Measurements from ENCODE around the gene SLC6A8.

SLC6A8 gene

GRCh38 chrX:153731845-153732215, 44.1 kb downstream of the SLC6A8 start:
- no peak for DNase-seq

GRCh38 chrX:153732401-153732800, 44.7 kb downstream of the SLC6A8 start:
- no peak overlapping the region for H3K27ac ChIP-seq (ENCODE audit: low read length)
- H3K4me1 ChIP-seq (ENCODE audit: insufficient read depth, low read length) = no peaks in the 10 kb centered on the region
- no peak for DNase-seq
- no peaks in the 10 kb centered on the region for H3K27me3 ChIP-seq (ENCODE audit: insufficient read depth, low read length, poor library complexity)
- no peaks in the 10 kb centered on the region for H3K36me3 ChIP-seq (ENCODE audit: insufficient read depth, low read length)
- ATAC-seq (ENCODE audit: insufficient read depth, low read depth) = no peak
- TF ChIP-seq CTCF (IDR thresholded peaks at IDR 0.05; ENCODE audit: borderline replicate concordance, extremely low read depth, low read length, poor library complexity, severe bottlenecking) (no peak), EZH2 (IDR thresholded peaks at IDR 0.05; ENCODE audit: borderline replicate concordance, low read depth, low read length, severe bottlenecking) (no peak)
- H4K20me1 ChIP-seq (ENCODE audit: insufficient read depth, low read length) = no peaks in the 10 kb centered on the region
- H3K9me3 ChIP-seq (ENCODE audit: insufficient read depth, low read length, severe bottlenecking) = no peaks in the 10 kb centered on the region
- H3K9ac ChIP-seq (ENCODE audit: low read depth, low read length) = no peak overlapping the region
- no peak overlapping the region for H2AFZ ChIP-seq (ENCODE audit: low read depth, low read length)
- no peaks in the 10 kb centered on the region for H3K79me2 ChIP-seq (ENCODE audit: insufficient read depth, low read length)
- no peak overlapping the region for H3K4me3 ChIP-seq (ENCODE audit: low read depth in 1 of 2, low read length in 2 of 2)
- no peak overlapping the region for H3K4me2 ChIP-seq (ENCODE audit: insufficient read depth, low read length)

More at GRCh38 chrX:153731845-153732215, 44.1 kb downstream of the SLC6A8 start:
- no peaks in the 10 kb centered on the region for H3K9me3 ChIP-seq (ENCODE audit: insufficient read depth, low read length, severe bottlenecking)
- H3K4me3 ChIP-seq (ENCODE audit: low read depth in 1 of 2, low read length in 2 of 2) = no peak overlapping the region
- no peak overlapping the region for H3K27ac ChIP-seq (ENCODE audit: low read length)
- H3K79me2 ChIP-seq (ENCODE audit: insufficient read depth, low read length) = no peaks in the 10 kb centered on the region
- no peak overlapping the region for H3K9ac ChIP-seq (ENCODE audit: low read depth, low read length)
- ATAC-seq (ENCODE audit: insufficient read depth, low read depth) = no peak
- TF ChIP-seq CTCF (IDR thresholded peaks at IDR 0.05; ENCODE audit: borderline replicate concordance, extremely low read depth, low read length, poor library complexity, severe bottlenecking) (no peak), EZH2 (IDR thresholded peaks at IDR 0.05; ENCODE audit: borderline replicate concordance, low read depth, low read length, severe bottlenecking) (no peak)
- no peak overlapping the region for H2AFZ ChIP-seq (ENCODE audit: low read depth, low read length)
- no peaks in the 10 kb centered on the region for H3K27me3 ChIP-seq (ENCODE audit: insufficient read depth, low read length, poor library complexity)
- H3K4me1 ChIP-seq (ENCODE audit: insufficient read depth, low read length) = no peaks in the 10 kb centered on the region
- no peaks in the 10 kb centered on the region for H4K20me1 ChIP-seq (ENCODE audit: insufficient read depth, low read length)
- no peak overlapping the region for H3K4me2 ChIP-seq (ENCODE audit: insufficient read depth, low read length)
- H3K36me3 ChIP-seq (ENCODE audit: insufficient read depth, low read length) = no peaks in the 10 kb centered on the region

GRCh38 chrX:153733651-153734240, 46.0 kb downstream of the SLC6A8 start:
- Histone ChIP-seq H4K20me1 (ENCODE audit: insufficient read depth, low read length) (no peaks in the 10 kb centered on the region), H3K4me1 (ENCODE audit: insufficient read depth, low read length) (no peaks in the 10 kb centered on the region), H3K4me2 (ENCODE audit: insufficient read depth, low read length) (no peak overlapping the region), H3K36me3 (ENCODE audit: insufficient read depth, low read length) (no peaks in the 10 kb centered on the region), H3K27ac (ENCODE audit: low read length) (no peak overlapping the region), H3K27me3 (ENCODE audit: insufficient read depth, low read length, poor library complexity) (no peaks in the 10 kb centered on the region), H3K9ac (ENCODE audit: low read depth, low read length) (no peak overlapping the region), H3K9me3 (ENCODE audit: insufficient read depth, low read length, severe bottlenecking) (no peaks in the 10 kb centered on the region), H3K79me2 (ENCODE audit: insufficient read depth, low read length) (no peaks in the 10 kb centered on the region), H2AFZ (ENCODE audit: low read depth, low read length) (no peak overlapping the region), H3K4me3 (ENCODE audit: low read depth in 1 of 2, low read length in 2 of 2) (no peak overlapping the region)
- ATAC-seq (ENCODE audit: insufficient read depth, low read depth) (no peak), DNase-seq (no peak)
- TF ChIP-seq CTCF (IDR thresholded peaks at IDR 0.05; ENCODE audit: borderline replicate concordance, extremely low read depth, low read length, poor library complexity, severe bottlenecking) (no peak), EZH2 (IDR thresholded peaks at IDR 0.05; ENCODE audit: borderline replicate concordance, low read depth, low read length, severe bottlenecking) (no peak)

Measured in DND-41 (cell line).